BLaER1 treated with 17β-estradiol and CSF1 and Interleukin-3, amounts not matched to agents 10 nM and 100 nM (cell line): Measurements from ENCODE around the gene COL4A1.

Experiments used
- H3K27ac ChIP-seq, 11 experiments: shearing (Covaris generic); formaldehyde crosslinking; 2 replicates each; pipeline ENCODE4 v1.8.1; 2022
- H3K27me3 ChIP-seq, 11 experiments: shearing (Covaris generic); formaldehyde crosslinking; 2 replicates each; pipeline ENCODE4 v1.8.1; 2022
- H3K36me3 ChIP-seq, 11 experiments: shearing (Covaris generic); formaldehyde crosslinking; 2 replicates each; pipeline ENCODE4 v1.8.1; 2022
- H3K4me1 ChIP-seq, 10 experiments: shearing (Covaris generic); formaldehyde crosslinking; 2 replicates each; pipeline ENCODE4 v1.8.1; 2022
- H3K4me2 ChIP-seq, 11 experiments: shearing (Covaris generic); formaldehyde crosslinking; 2 replicates each; pipeline ENCODE4 v1.8.1; 2022
- H3K4me3 ChIP-seq, 10 experiments: shearing (Covaris generic); formaldehyde crosslinking; 2 replicates each; pipeline ENCODE4 v1.8.1; 2022
- H3K9ac ChIP-seq, 11 experiments: shearing (Covaris generic); formaldehyde crosslinking; 2 replicates each; pipeline ENCODE4 v1.8.1; 2022
- H3K9me3 ChIP-seq, 11 experiments: shearing (Covaris generic); formaldehyde crosslinking; replicated peaks in 1 of 11; 2 replicates each; pipeline ENCODE4 v1.8.1; 2022
- H4K20me1 ChIP-seq, 11 experiments: shearing (Covaris generic); formaldehyde crosslinking; 2 replicates each; pipeline ENCODE4 v1.8.1; 2022
- Cebpa-rat ChIP-seq, 11 experiments: shearing (Covaris generic); IDR thresholded peaks; 2 replicates each; pipeline ENCODE4 v1.8.1; 2022

COL4A1 gene

GRCh38 chr13:110192472-110192871, 114.5 kb downstream of the COL4A1 start:
- no peak overlapping the region for H3K4me3 ChIP-seq
- H3K4me2 ChIP-seq = no peak overlapping the region
- no peaks in the 10 kb centered on the region for H4K20me1 ChIP-seq
- H3K36me3 ChIP-seq = no peaks in the 10 kb centered on the region
- no peak overlapping the region for H3K27ac ChIP-seq
- peaks cover 0 to 26% (median 13%) of the 10 kb centered on the region in 10 experiments; a peak in 11 of 20 replicates for H3K4me1 ChIP-seq
- H3K9ac ChIP-seq = no peak overlapping the region
- H3K9me3 ChIP-seq = no peaks in the 10 kb centered on the region
- H3K27me3 ChIP-seq = peaks cover 0 to 6% (median 0%) of the 10 kb centered on the region in 11 experiments; a peak in 3 of 22 replicates
- no peak for TF ChIP-seq Cebpa-rat (IDR thresholded peaks at IDR 0.05)

- no peak overlapping the region for H3K4me3 ChIP-seq
These were observed 119.3 kb downstream of the COL4A1 start for GRCh38 chr13:110187641-110188161.

GRCh38 chr13:110186231-110186855, 120.6 kb downstream of the COL4A1 start:
- no peak for TF ChIP-seq Cebpa-rat (IDR thresholded peaks at IDR 0.05)
- H3K27me3 ChIP-seq = no peaks in the 10 kb centered on the region
- H3K4me3 ChIP-seq = no peak overlapping the region
- H3K9ac ChIP-seq = no peak overlapping the region
- no peaks in the 10 kb centered on the region for H4K20me1 ChIP-seq
- H3K36me3 ChIP-seq = no peaks in the 10 kb centered on the region
- no peak overlapping the region for H3K27ac ChIP-seq
- H3K4me1 ChIP-seq = peaks cover 0 to 26% (median 9%) of the 10 kb centered on the region in 10 experiments; a peak in 11 of 20 replicates
- H3K4me2 ChIP-seq = no peak overlapping the region
- peaks cover 5 to 23% (median 14%) of the 10 kb centered on the region in 11 experiments; a peak in 14 of 22 replicates for H3K9me3 ChIP-seq

More at GRCh38 chr13:110187641-110188161, 119.3 kb downstream of the COL4A1 start:
- TF ChIP-seq Cebpa-rat (IDR thresholded peaks at IDR 0.05) = no peak
- Histone ChIP-seq H3K27ac (no peak overlapping the region), H3K4me1 (peaks cover 0 to 30% (median 13%) of the 10 kb centered on the region in 10 experiments; a peak in 12 of 20 replicates), H4K20me1 (no peaks in the 10 kb centered on the region), H3K4me2 (peak overlapping the region in 4 of 11 experiments; percentile 0 to 23 (median 3); a peak in 2 of 22 replicates), H3K27me3 (peaks cover 0 to 6% (median 0%) of the 10 kb centered on the region in 11 experiments; a peak in 3 of 22 replicates), H3K9me3 (peaks cover 5 to 18% (median 13%) of the 10 kb centered on the region in 11 experiments; a peak in 14 of 22 replicates), H3K36me3 (no peaks in the 10 kb centered on the region), H3K9ac (no peak overlapping the region)

- Histone ChIP-seq H3K27ac (no peak overlapping the region), H3K4me1 (peaks cover 0 to 19% (median 4%) of the 10 kb centered on the region in 10 experiments; a peak in 11 of 20 replicates), H3K36me3 (no peaks in the 10 kb centered on the region), H3K4me3 (no peak overlapping the region), H3K9ac (no peak overlapping the region), H4K20me1 (no peaks in the 10 kb centered on the region), H3K9me3 (peaks cover 5 to 23% (median 14%) of the 10 kb centered on the region in 11 experiments; a peak in 14 of 22 replicates), H3K4me2 (no peak overlapping the region), H3K27me3 (no peaks in the 10 kb centered on the region)
- no peak for TF ChIP-seq Cebpa-rat (IDR thresholded peaks at IDR 0.05)
These were observed 121.3 kb downstream of the COL4A1 start for GRCh38 chr13:110185696-110186095.

- Histone ChIP-seq H3K27me3 (no peaks in the 10 kb centered on the region), H3K4me2 (no peak overlapping the region), H3K4me1 (peaks cover 0 to 7% (median 0%) of the 10 kb centered on the region in 10 experiments; a peak in 2 of 20 replicates), H4K20me1 (no peaks in the 10 kb centered on the region), H3K4me3 (no peak overlapping the region), H3K9me3 (peaks cover 5 to 23% (median 14%) of the 10 kb centered on the region in 11 experiments; a peak in 14 of 22 replicates), H3K9ac (no peak overlapping the region), H3K36me3 (no peaks in the 10 kb centered on the region), H3K27ac (no peak overlapping the region)
- no peak for TF ChIP-seq Cebpa-rat (IDR thresholded peaks at IDR 0.05)
These were observed 123.0 kb downstream of the COL4A1 start for GRCh38 chr13:110183910-110184309.

- H3K36me3 ChIP-seq = no peaks in the 10 kb centered on the region
- TF ChIP-seq Cebpa-rat (IDR thresholded peaks at IDR 0.05) = no peak
These were observed 124.5 kb downstream of the COL4A1 start for GRCh38 chr13:110182461-110182860.

GRCh38 chr13:110182003-110182402, 125.0 kb downstream of the COL4A1 start:
- TF ChIP-seq Cebpa-rat (IDR thresholded peaks at IDR 0.05) = no peak
- peaks cover 5 to 23% (median 14%) of the 10 kb centered on the region in 11 experiments; a peak in 14 of 22 replicates for H3K9me3 ChIP-seq
- H3K4me3 ChIP-seq = no peak overlapping the region
- no peaks in the 10 kb centered on the region for H4K20me1 ChIP-seq
- peaks cover 0 to 5% (median 0%) of the 10 kb centered on the region in 10 experiments; a peak in 1 of 20 replicates for H3K4me1 ChIP-seq
- H3K36me3 ChIP-seq = no peaks in the 10 kb centered on the region
- no peak overlapping the region for H3K9ac ChIP-seq
- H3K27ac ChIP-seq = no peak overlapping the region
- no peak overlapping the region for H3K4me2 ChIP-seq
- H3K27me3 ChIP-seq = no peaks in the 10 kb centered on the region

More at GRCh38 chr13:110182461-110182860, 124.5 kb downstream of the COL4A1 start:
- Histone ChIP-seq H3K4me1 (peaks cover 0 to 5% (median 0%) of the 10 kb centered on the region in 10 experiments; a peak in 2 of 20 replicates), H3K9ac (no peak overlapping the region), H3K4me2 (no peak overlapping the region), H3K27me3 (no peaks in the 10 kb centered on the region), H3K27ac (no peak overlapping the region), H3K9me3 (peaks cover 5 to 23% (median 14%) of the 10 kb centered on the region in 11 experiments; a peak in 14 of 22 replicates), H3K4me3 (no peak overlapping the region), H4K20me1 (no peaks in the 10 kb centered on the region)

GRCh38 chr13:110179857-110180147, 127.2 kb downstream of the COL4A1 start:
- Histone ChIP-seq H3K9me3 (peaks cover 7 to 34% (median 15%) of the 10 kb centered on the region in 11 experiments; a peak in 17 of 22 replicates), H3K27me3 (no peaks in the 10 kb centered on the region), H3K27ac (no peak overlapping the region), H3K36me3 (no peaks in the 10 kb centered on the region), H3K4me3 (no peak overlapping the region), H3K4me1 (peaks cover 0 to 5% (median 0%) of the 10 kb centered on the region in 10 experiments; a peak in 1 of 20 replicates), H4K20me1 (no peaks in the 10 kb centered on the region), H3K9ac (no peak overlapping the region), H3K4me2 (no peak overlapping the region)
- TF ChIP-seq Cebpa-rat (IDR thresholded peaks at IDR 0.05) = no peak

GRCh38 chr13:110179116-110179856, 127.7 kb downstream of the COL4A1 start:
- no peak overlapping the region for H3K4me2 ChIP-seq
- TF ChIP-seq Cebpa-rat (IDR thresholded peaks at IDR 0.05) = no peak
- H4K20me1 ChIP-seq = no peaks in the 10 kb centered on the region
- H3K4me1 ChIP-seq = peaks cover 0 to 5% (median 0%) of the 10 kb centered on the region in 10 experiments; a peak in 1 of 20 replicates
- peaks cover 0 to 2% (median 0%) of the 10 kb centered on the region in 11 experiments; a peak in 1 of 22 replicates for H3K36me3 ChIP-seq
- H3K9ac ChIP-seq = no peak overlapping the region
- no peaks in the 10 kb centered on the region for H3K27me3 ChIP-seq
- H3K9me3 ChIP-seq = peaks cover 10 to 37% (median 17%) of the 10 kb centered on the region in 11 experiments; a peak in 21 of 22 replicates
- no peak overlapping the region for H3K27ac ChIP-seq
- H3K4me3 ChIP-seq = no peak overlapping the region
